Activated CD4-positive, CD25-positive, alpha-beta regulatory T cell treated with anti-CD3 and anti-CD28 coated beads, Interleukin-2, amount 50 U/mL, for 16 hours (primary cell): Measurements from ENCODE around the gene DLX3.
A peak's percentile ranks its signal among the peaks of the same experiment; 100 is the strongest.

ENCODE experiments used
- DNase-seq: peaks from one replicate; pipeline ENCODE4 v3.0.0-alpha.2; 2020; ENCODE audit warnings: low read depth, low spot score

Gene DLX3

GRCh38 chr17:49957350-49957749, 37.7 kb downstream of the DLX3 start:
- no peak for DNase-seq

DNA sequence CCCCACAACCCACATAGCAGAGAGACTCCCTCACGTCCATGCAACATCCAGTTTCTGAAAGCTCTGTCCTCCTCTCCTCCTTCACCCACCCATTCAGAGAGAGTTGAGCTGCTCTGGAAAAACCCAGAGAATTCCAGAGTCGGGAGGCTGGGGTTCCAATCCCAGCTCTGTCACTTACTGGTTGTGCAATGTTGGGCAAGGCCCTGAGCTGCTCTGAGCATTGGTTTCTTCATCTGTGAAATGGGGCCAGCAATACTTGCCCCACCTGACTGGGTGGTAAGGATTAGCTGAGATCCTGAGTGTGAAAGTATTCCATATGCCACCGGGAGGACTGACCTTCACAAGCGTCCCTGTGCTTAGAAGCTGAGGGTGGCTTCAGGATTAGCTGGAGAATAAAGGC, 38.2 kb downstream of the DLX3 start:
- no peak for DNase-seq

DNA sequence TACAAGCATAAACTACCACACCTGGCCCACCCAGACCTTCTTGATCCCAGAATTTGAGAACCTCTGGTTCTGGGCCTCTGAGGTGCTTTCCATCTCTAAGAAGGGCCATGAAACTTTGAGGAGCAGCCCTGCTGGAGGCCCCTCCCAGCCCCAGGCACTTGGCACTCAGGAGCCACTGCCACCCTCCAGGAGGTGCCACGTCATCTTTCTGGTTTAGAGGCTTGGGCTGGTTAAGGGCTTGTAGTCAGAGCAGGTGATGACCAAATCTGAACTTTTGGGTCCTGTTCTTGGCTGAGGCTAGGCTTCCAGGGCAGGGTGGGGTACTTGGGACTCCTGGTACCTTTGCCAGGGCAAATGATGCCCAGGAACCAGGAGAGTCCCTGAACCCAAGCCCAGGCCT, 39.9 kb downstream of the DLX3 start:
- DNase-seq, result no peak

GRCh38 chr17:49952912-49953497, 42.0 kb downstream of the DLX3 start:
- no peak for DNase-seq

- peak; percentile 60 for DNase-seq
Observed at GRCh38 chr17:49952209-49952911, 42.7 kb downstream of the DLX3 start.

DNA sequence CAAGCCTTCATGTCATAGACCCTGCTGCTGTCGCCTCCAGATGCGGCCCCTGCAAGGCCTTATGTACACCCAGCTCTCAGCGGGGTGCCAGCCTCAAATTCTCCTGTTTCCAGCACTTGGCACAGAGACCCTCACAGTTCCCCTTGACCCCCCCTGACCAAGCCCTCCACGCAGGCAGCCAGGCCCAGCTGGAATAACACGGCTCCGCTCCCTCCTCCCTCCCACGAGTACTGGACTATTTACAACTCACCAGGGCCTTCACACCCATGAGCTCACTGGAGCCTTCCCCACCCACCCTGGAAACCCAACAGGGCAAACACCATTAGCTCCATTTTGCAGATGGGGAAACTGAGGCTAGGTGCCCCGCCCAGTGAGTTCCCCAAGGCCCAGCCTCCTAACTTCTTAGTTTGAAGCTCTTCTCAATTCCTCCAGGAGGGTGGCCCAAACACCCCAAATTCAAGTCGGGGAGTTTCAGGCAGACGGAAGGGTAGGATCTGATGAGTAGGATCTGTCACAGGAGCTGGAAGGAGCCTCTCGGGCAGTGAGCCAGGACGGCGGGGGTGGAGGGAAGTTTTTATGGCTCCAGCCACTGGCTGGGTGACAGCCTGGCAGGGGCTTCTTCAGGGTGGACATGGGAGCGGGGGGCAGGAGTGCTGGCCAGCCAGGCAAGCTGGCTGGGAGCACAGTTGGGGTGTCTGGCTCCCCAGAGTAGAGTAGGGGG, 43.5 kb downstream of the DLX3 start:
- no peak for DNase-seq

- no peak for DNase-seq
Observed at GRCh38 chr17:49949634-49950033, 45.4 kb downstream of the DLX3 start.

DNA sequence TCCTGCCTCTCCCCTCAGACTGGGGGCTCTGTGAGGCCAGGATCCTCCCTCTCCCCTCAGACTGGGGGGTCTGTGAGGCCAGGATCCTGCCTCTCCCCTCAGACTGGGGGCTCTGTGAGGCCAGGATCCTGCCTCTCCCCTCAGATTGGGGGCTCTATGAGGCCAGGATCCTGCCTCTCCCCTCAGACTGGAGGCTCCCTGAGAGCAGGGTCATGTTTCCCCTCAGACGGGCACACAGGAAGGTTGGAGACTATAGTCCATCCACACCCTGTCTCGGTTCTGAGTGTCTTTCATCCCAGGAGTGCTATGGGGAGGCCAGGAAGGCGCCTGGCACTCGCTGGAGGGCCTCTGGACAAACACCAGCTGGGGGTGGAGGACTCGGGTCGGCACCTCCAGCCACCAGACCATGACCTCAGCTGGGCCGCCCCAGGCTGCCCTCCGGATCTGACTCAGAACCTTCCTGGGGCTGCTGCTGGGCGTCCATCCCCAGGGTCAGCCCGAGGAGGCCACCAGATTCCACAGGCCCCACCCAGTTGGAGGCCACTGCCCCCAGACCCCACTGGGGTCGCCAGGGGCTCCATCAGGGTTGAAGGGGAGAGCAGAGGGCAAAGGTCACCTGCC, 48.0 kb downstream of the DLX3 start:
- DNase-seq, result no peak

DNA sequence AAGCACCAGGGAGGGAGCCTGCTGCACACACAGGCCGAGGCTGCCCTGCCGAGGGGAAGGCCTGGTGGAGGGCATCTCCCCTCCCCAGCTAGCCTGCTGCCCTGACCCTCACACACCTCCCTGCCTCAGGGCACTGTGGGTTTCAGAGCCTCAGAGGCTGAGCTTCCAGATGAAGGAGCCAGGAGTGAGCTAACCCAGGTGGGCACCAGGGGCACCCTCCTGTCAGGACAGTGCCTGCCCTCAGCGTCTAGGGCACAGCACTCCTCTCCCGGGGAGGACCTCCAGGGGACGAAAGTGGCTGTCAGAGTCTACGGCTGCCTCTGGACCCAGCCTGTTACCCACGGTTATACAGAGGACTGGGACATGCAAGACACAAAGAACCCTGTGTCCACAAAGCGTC, 48.8 kb downstream of the DLX3 start:
- DNase-seq, result no peak

GRCh38 chr17:49944273-49944870, 50.7 kb downstream of the DLX3 start:
- DNase-seq, result no peak

DNA sequence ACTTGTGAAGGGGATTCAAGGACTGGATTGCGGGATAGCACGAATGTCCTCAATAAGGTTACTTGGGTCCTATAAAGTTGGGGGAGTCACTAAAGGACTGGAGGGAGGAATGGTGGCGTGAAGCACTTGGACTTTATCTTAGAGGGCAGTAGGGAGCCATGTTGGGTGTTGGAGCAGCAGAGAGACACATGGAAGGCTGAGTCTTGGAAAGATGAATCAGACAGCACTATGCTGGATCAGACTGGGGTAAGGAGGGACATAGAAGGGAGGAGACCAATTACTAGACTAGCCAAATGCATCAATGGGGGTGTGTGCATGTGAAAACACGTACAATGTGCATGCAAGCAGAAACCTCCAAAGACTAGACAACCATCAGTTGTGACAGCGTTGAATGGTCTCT, 52.1 kb downstream of the DLX3 start:
- DNase-seq, result no peak

GRCh38 chr17:49941427-49941826, 53.6 kb downstream of the DLX3 start:
- DNase-seq, result no peak
